Neutrophil (primary cell): Measurements from ENCODE around the gene HOXC9.

Experiments used
- H3K27ac ChIP-seq: fragments of 200-600 bp; sonication (generic); 2 replicates; pipeline ENCODE4 v1.5.1; 2016; ENCODE audit warnings: mild to moderate bottlenecking, moderate library complexity
- H3K27me3 ChIP-seq: fragments of 200-600 bp; sonication (generic); 2 replicates; pipeline ENCODE4 v1.6.0; 2016; ENCODE audit warnings: mild to moderate bottlenecking
- H3K36me3 ChIP-seq: fragments of 200-600 bp; sonication (generic); 2 replicates; pipeline ENCODE4 v1.5.1; 2017
- H3K4me1 ChIP-seq, 2 experiments: fragments of 200-600 bp in 1 of 2; sonication (generic) in 1 of 2; 1 replicate in 1 of 2; 2 replicates in 1 of 2; pipeline versions ENCODE4 v1.5.1 to v1.6.1; 2013 to 2016; ENCODE audit warnings: low read depth in 1 of 2, low read length in 1 of 2, mild to moderate bottlenecking in 1 of 2, moderate library complexity in 1 of 2; ENCODE audit not compliant: control insufficient read depth in 1 of 2, insufficient read depth in 1 of 2
- H3K4me3 ChIP-seq, 2 experiments: fragments of 200-600 bp in 1 of 2; sonication (generic) in 1 of 2; 1 replicate in 1 of 2; 2 replicates in 1 of 2; pipeline ENCODE4 v1.5.1; 2013 to 2016; ENCODE audit warnings: low read depth in 1 of 2, low read length in 1 of 2, mild to moderate bottlenecking in 1 of 2, moderate library complexity in 1 of 2
- H3K9me3 ChIP-seq: fragments of 200-600 bp; sonication (generic); 2 replicates; pipeline ENCODE4 v1.5.1; 2016
- CTCF ChIP-seq: fragments of 200-600 bp; sonication (generic); IDR thresholded peaks from 2 replicates; pipeline ENCODE4 v1.5.1; 2016; ENCODE audit warnings: antibody characterized with exemption

Gene HOXC9

DNA sequence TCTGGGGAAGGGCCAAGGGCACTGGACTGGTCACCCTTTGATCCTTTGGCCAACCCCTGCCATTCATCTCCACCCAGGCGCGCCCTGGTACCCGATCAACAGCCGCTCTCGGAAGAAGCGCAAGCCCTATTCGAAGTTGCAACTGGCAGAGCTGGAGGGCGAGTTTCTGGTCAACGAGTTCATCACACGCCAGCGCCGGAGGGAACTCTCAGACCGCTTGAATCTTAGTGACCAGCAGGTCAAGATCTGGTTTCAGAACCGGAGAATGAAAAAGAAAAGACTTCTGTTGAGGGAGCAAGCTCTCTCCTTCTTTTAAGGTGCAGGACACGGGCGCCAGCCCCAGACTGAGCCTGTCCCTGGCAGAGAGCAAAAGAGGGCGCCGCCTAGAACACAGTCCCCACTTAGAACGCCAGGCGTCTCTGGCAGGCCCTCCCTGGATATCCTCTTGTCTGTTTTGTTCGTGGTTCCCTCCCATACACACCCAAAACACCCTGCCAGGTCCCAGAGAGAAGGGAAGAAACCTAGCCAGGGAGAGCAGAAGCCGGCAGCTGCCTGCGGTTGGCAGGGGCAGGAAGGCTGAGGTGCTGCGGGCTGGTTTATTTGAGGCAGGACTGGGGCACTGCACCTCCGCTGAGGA, 43.6 kb upstream of the HOXC9 start:
- Histone ChIP-seq H3K9me3 (no peaks in the 10 kb centered on the region), H3K27me3 (peaks cover 100% of the 10 kb centered on the region), H3K4me1 (no peaks in the 10 kb centered on the region), H3K4me3 (no peak overlapping the region), H3K27ac (no peak overlapping the region), H3K36me3 (no peaks in the 10 kb centered on the region)
- TF ChIP-seq CTCF: no peak

GRCh38 chr12:53956914-53957536, 42.9 kb upstream of the HOXC9 start:
- Histone ChIP-seq H3K27me3 (peaks cover 100% of the 10 kb centered on the region), H3K36me3 (no peaks in the 10 kb centered on the region), H3K27ac (no peak overlapping the region), H3K9me3 (no peaks in the 10 kb centered on the region), H3K4me3 (no peak overlapping the region), H3K4me1 (no peaks in the 10 kb centered on the region)
- no peak for TF ChIP-seq CTCF

GRCh38 chr12:53958128-53958527, 41.8 kb upstream of the HOXC9 start:
- Histone ChIP-seq H3K4me1 (no peaks in the 10 kb centered on the region), H3K27ac (no peak overlapping the region), H3K9me3 (no peaks in the 10 kb centered on the region), H3K27me3 (peaks cover 100% of the 10 kb centered on the region), H3K36me3 (no peaks in the 10 kb centered on the region), H3K4me3 (no peak overlapping the region)
- TF ChIP-seq CTCF: no peak

DNA sequence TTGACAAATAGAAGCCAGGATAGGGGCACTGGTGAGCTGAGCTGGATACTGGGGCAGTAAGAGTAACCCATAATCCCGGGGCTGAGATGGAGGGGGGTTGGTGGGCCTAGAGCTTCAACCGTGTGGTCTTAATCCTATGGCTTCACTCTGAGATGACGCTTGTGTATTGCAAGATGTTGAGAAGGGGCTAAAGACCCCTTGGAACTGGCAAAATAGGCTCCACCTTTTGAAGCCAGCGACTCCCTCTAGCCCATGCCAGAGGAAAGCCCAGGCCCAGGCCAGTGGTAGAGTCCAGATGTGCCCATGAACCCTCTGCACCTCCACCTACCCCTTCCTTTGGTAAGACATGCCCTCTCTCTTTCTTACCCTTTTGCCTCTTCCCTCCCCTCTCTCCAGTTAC, 40.6 kb upstream of the HOXC9 start:
- Histone ChIP-seq H3K27ac (no peak overlapping the region), H3K36me3 (no peaks in the 10 kb centered on the region), H3K27me3 (peaks cover 100% of the 10 kb centered on the region), H3K4me3 (no peak overlapping the region), H3K4me1 (no peaks in the 10 kb centered on the region), H3K9me3 (no peaks in the 10 kb centered on the region)
- no peak for TF ChIP-seq CTCF

GRCh38 chr12:53960187-53961024, 39.6 kb upstream of the HOXC9 start:
- Histone ChIP-seq H3K27ac (no peak overlapping the region), H3K36me3 (no peaks in the 10 kb centered on the region), H3K27me3 (peaks cover 100% of the 10 kb centered on the region), H3K4me1 (no peaks in the 10 kb centered on the region), H3K4me3 (no peak overlapping the region), H3K9me3 (no peaks in the 10 kb centered on the region)
- no peak for TF ChIP-seq CTCF
